ENCODE data around the gene F8A1.
"Not testable (repeated sequence)": the region's sequence is repeated elsewhere in the genome, so short reads cannot be mapped to it uniquely, and the experiment has no call there.

DNA sequence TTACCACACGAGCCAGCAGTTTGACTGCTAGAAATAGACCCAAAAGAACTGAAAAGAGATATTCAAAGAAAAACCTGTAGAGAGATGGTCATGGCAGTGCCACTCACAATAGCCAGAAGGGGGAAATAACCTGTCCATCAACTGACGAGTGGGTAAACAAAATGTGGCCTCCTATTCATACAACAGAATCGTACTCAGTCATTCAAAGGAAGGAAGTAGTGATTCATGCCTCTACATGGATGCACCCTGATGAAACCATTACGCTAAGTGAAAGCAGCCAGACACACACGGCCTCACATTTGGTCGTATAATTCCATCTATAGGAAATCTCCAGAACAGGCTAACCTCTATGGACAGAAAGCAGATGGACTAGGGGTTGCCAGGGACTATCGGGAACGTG lies 2.1 kb upstream of the F8A1 start:
- TF ChIP-seq, protein P1, sequence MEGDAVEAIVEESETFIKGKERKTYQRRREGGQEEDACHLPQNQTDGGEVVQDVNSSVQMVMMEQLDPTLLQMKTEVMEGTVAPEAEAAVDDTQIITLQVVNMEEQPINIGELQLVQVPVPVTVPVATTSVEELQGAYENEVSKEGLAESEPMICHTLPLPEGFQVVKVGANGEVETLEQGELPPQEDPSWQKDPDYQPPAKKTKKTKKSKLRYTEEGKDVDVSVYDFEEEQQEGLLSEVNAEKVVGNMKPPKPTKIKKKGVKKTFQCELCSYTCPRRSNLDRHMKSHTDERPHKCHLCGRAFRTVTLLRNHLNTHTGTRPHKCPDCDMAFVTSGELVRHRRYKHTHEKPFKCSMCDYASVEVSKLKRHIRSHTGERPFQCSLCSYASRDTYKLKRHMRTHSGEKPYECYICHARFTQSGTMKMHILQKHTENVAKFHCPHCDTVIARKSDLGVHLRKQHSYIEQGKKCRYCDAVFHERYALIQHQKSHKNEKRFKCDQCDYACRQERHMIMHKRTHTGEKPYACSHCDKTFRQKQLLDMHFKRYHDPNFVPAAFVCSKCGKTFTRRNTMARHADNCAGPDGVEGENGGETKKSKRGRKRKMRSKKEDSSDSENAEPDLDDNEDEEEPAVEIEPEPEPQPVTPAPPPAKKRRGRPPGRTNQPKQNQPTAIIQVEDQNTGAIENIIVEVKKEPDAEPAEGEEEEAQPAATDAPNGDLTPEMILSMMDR (IDR thresholded peaks at IDR 0.05), result not testable (repeated sequence)
- not testable (repeated sequence) for TF ChIP-seq POLR2AphosphoS5, POLR2A (IDR thresholded peaks at IDR 0.05)

Data from transverse colon (tissue), 4 donors.